ENCODE results near the gene CBLIF.

GRCh38 chr11:59814021-59814420 lies 31.3 kb downstream of the CBLIF start:
- TF ChIP-seq GATAD2A (CRISPR knock-in tag; IDR thresholded peaks at IDR 0.05) (no peak), PTBP1 (IDR thresholded peaks at IDR 0.05; ENCODE audit: low read depth, low read length, poor library complexity, severe bottlenecking) (no peak), ZNF337 (CRISPR knock-in tag; IDR thresholded peaks at IDR 0.05; ENCODE audit: borderline replicate concordance, low read depth) (no peak), CENPBD1 (CRISPR knock-in tag; IDR thresholded peaks at IDR 0.05; ENCODE audit: borderline replicate concordance, low read depth) (no peak), ZNF691 (CRISPR knock-in tag; IDR thresholded peaks at IDR 0.05; ENCODE audit: borderline replicate concordance, low read depth) (no peak), IRX3 (CRISPR knock-in tag; IDR thresholded peaks at IDR 0.05; ENCODE audit: borderline replicate concordance, low read depth) (no peak), ZNF549 (CRISPR knock-in tag; IDR thresholded peaks at IDR 0.05) (no peak)
